GM21825 (cell line): Measurements from ENCODE around the gene CHD6.

Experiments
- ATAC-seq: cut with Tn5 transposase; IDR thresholded peaks from one replicate; pipeline ENCODE4 v1.9.1; 2021; ENCODE audit warnings: mild to moderate bottlenecking, moderate library complexity; ENCODE audit not compliant: unreplicated experiment

Gene CHD6

DNA sequence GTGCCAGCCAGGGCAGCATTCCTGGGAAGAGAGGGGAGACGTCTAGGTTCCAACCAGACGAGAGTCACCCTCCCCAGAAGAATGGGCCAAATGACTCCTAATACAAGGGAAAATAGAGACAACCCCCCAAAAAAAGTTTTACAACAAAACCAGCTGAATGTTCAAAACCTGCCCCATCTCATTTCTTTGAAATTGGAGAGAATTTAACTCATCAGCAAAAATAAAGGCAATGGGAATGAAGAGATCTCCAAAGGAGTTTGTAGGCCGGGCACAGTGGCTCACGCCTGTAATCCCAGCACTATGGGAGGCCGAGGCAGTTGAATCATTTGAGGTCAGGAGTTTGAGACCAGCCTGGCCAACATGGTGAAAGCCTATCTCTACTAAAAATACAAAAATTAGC lies 241.8 kb downstream of the CHD6 start:
- no peak for ATAC-seq

GRCh38 chr20:41375846-41376245 lies 242.3 kb downstream of the CHD6 start:
- ATAC-seq = no peak

GRCh38 chr20:41373931-41374920 lies 244.0 kb downstream of the CHD6 start:
- ATAC-seq = no peak

- no peak for ATAC-seq
These were observed 244.9 kb downstream of the CHD6 start for GRCh38 chr20:41373251-41373783.

GRCh38 chr20:41371371-41371770 lies 246.8 kb downstream of the CHD6 start:
- ATAC-seq = no peak

DNA sequence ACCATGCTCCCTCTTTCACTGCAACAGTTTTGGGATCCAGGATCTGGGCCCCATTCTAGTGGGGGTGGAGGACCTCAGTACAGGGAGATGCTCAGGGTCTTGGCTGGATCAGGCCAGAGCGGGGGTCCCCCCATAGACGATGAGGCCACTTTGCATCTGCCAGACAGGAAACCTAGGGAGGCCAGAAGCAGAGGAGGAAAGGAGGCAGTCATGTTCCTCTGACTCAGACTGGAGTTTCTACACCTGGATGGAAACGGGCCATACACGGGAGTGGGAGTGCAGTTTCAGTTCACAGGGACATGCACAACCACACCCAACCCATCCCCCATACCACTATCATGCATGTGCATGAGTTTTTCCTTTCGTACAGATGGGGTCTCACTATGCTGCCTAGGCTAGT lies 248.0 kb downstream of the CHD6 start:
- no peak for ATAC-seq

DNA sequence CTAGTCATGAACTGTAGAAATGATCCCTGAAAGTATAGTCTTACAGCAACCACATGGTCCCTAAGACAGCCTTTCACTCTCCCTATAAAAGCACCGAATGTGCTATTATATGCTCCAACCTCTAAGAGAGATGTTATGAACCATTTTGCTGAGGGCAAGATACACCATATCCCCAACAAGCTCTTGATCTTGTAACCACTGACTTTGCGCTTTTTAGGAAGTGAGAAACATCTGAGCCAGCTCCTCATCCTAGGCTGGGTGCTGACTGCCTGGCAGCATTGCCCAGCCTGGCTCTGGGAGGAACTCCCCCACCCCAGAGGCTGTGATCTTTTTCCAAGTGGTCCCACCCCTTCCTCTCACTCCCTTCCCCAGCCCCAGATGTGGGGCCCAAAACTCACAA lies 248.5 kb downstream of the CHD6 start:
- ATAC-seq = no peak

GRCh38 chr20:41367956-41368355 lies 250.2 kb downstream of the CHD6 start:
- no peak for ATAC-seq

DNA sequence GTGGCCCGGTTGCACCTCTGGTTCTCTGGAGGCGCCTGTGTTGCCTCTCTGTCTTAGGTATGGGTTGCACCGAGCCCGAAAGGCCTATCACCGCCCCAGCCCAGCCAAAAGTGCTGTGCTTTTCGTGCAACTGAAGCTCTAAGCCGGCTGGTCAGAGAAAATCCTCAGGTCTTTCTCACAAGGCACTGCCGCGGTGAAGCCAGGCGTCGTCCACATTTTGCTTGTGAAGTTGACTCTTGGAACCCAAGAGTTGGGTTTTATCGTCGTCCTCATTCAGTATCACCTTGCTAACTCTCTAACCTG lies 250.8 kb downstream of the CHD6 start:
- ATAC-seq = no peak

- no peak for ATAC-seq
These were observed 251.4 kb downstream of the CHD6 start, which contains the start of gene EMILIN3 for GRCh38 chr20:41366546-41367392. Gene EMILIN3, minus strand, starts transcription at chr20:41366818. Its CDS starts 184 bp downstream, at chr20:41366634.

DNA sequence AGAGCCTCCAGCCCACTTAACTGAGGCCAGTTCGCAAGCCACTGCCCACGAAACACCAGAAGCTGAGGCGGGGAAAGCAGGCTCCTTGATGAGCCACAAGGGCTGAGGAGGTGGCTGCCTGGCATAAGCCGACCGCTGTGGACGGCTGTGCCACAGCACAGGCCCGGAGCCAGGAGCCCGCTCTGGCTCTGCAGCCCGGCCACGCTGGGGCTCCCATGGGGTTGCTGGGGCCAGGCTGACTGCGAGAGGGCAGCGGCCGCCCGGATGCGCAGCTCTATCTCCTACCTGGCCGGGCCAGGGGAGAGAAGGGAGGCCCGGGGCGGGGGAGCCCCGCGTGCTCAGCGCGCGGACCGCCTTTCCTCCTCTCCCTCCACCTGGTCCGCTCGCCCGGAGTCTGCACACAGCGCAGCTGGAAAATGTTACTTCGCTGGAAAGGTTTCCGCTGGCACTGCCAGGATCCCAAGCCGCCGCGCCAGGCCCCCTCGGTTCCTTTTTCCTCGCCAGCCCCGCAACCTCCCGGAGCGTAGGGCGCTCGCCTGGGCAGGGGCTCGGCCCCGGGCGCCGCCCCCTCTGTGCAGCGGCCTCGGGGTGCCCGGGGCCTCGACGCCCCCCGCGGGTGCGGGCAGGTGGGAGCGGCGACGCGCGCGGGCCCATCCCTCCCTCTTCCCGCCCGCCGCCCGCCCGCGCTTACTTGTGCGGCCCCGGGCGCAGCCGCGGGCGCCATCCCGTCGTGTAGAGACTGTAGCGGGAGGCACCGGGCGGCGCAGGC lies 252.2 kb downstream of the CHD6 start:
- no peak for ATAC-seq

DNA sequence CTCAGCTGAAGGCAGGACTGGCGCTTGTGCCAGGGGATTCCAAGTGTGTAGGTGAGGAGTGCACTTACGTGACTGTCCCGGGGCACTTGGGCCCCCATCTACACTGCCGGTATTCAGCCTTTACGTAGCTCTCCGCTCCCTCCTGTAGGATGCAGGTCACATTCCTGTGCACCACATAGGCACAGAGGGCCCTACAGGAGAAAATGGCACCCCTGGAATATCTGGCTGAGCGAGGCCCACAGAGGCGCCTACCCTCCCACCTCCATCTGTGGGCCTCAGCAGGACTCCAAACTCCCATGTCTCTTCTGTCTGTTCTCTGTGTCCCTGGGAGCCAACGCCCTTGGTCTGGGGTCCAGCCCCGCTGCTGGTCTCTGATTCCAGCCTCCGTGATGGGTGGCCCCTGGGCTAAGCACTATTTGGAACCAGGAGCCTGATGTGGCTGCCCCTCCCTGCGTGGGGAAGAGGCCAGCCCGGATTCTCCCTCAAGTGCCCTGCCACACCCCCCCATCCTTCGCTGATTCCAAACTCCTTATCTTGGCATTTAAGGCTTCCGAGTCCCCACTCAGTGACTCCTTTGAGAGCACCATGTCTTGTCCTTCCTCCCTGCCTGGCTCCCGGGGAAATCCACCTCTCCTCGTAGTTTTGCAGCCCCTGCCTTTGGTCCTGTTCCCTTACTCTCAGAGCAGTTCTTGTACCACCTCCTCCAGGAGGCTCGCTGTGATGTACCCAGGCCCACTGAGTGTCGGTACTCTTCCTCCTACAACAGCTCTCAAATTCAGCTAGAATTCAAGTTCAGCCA lies 253.0 kb downstream of the CHD6 start:
- ATAC-seq = no peak

DNA sequence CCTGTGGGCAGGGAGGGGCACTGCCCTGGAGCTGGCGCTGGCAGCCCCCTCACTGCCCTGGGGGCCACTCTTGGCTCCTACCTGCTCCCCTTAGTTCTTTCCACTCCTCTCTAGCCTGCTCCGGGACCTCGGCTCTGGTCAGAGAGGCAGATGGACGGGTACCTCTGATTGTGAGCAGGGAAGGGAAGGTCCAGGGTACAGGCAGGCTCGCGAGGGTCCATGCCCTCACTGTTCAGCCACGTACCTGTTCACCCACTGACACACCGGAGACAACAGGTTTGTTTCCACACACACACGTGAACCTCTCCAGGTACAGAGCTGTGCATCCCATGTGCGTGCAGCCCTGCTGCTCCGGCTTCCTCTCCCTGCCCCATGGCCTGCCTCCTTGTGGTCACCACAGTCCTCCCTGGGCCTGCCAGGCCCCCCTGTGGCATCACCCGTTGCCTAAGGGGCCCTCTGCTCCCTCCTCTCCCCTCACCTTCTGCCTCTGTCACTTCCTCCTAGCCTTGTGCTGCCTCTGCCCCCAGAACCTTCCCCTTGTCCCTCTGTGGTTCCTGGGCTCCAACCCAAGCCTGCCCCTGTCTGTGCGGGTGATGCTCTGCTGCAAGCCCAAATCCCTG lies 253.8 kb downstream of the CHD6 start:
- no peak for ATAC-seq

DNA sequence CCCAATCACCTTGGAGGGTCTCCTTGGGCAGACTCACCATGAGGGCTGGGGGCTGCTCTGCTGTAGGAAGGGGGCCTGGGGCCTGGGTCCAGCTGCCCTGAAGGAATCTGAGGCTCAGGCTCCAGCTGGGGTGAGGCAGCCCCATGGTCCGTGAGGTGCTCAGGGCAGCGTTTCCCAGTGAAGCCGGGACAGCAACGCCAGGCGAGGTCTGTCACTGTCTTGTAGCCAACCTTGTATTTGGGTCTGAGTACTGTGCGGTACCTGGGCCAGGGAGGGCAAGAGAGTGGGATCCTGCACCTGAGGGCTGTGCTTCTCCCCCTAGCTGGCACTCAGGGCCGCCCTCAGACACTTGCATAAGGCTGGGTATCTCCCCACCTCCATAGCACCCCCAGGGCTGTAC lies 254.6 kb downstream of the CHD6 start:
- ATAC-seq = no peak

- ATAC-seq = no peak
These were observed 255.4 kb downstream of the CHD6 start for GRCh38 chr20:41362748-41363140.

GRCh38 chr20:41361757-41362747 lies 256.1 kb downstream of the CHD6 start:
- ATAC-seq = no peak

DNA sequence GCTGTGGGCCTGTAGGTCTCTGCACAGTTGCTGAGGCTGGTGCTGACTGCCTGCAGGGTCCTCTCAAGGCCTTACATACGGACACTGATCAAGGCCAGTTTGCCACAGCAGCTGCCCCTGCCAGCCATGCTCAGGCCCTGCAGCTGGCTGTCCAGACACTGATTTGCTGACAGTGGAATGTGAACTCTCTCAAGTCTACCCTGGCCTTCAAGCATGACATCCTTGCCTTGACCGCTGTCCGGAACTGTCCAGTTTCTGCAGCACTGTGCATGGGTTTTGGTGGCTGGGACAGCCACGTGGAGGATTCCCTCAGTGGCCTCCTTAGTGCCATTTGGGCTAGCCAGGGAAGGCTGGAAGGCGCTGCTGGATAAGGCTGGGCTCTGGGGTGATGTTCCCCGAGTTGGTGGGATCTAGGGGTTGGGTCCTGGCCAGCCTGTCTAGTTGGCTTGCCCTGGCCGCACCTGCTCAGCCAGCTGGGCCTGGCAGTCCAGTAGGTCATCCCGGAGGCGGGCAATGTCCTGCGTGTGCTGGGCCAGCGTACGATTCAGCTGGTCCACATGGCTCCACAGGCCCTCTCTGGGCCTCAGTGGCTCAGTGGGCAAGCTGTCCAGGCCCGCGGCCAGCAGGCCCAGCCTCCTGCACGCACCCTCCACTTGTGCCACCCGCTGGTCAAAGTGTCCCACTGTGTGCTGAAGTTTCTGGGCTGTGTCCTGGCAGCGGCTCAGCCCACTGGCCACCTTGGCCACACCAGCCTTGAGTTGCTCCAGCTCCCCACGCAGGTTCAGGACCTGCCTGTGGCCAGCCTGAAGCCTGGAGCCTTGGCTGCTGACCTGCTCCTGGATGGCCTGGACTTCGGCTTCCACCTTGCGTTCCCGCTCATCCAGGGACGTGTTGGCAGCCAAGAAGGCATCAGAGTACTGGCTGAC lies 257.1 kb downstream of the CHD6 start:
- ATAC-seq = no peak
